ENCODE measurements around the gene DAB2.

DNA sequence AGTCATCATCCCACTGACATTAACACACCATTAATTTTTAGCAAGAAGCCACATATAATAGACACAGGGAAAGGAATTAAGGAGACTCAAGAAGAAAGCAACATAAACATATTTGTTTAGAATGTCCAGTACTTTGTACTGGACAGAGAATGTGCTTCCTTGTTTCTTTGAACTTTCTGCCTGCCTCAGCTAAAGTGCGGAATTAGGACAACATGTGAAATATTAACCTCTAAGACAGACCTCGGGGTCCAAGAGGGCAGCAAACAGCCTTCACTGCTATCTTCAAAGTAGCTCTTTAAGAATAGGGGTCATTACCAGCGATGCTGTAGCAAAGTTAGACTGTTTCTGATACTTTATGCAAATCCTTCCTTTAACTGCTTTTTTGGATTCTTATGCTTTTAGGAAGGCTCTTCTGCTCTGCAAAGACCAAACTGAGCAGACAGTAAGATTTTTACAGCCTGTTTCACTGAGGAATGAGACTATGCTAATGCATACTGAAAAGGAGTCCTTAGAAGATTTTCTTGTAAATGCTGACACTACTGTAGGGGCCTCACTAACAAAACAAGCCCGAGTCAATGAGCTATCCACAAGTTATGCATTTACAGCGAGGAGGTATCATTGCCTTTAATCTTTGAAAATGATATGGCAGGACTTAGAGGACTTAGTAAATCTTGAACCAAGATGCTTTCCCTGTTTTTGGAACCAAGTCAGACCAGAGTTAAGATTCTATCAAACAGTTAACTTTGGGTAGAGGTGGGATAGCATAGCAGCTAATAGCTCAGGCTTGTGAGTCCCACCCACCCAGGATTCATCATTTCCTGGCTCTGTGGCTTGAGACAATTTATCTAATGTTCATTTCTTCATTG is 23.8 kb downstream of the DAB2 start:
- TF ChIP-seq, protein P1, sequence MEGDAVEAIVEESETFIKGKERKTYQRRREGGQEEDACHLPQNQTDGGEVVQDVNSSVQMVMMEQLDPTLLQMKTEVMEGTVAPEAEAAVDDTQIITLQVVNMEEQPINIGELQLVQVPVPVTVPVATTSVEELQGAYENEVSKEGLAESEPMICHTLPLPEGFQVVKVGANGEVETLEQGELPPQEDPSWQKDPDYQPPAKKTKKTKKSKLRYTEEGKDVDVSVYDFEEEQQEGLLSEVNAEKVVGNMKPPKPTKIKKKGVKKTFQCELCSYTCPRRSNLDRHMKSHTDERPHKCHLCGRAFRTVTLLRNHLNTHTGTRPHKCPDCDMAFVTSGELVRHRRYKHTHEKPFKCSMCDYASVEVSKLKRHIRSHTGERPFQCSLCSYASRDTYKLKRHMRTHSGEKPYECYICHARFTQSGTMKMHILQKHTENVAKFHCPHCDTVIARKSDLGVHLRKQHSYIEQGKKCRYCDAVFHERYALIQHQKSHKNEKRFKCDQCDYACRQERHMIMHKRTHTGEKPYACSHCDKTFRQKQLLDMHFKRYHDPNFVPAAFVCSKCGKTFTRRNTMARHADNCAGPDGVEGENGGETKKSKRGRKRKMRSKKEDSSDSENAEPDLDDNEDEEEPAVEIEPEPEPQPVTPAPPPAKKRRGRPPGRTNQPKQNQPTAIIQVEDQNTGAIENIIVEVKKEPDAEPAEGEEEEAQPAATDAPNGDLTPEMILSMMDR (IDR thresholded peaks at IDR 0.05) = no peak
- no peak for TF ChIP-seq POLR2AphosphoS5 (IDR thresholded peaks at IDR 0.05)
- no peak for TF ChIP-seq EP300 (IDR thresholded peaks at IDR 0.05)
- TF ChIP-seq POLR2A (IDR thresholded peaks at IDR 0.05) = no peak

All from upper lobe of left lung (tissue), 4 donors.